Activated CD4-positive, alpha-beta memory T cell treated with anti-CD3 and anti-CD28 coated beads, Interleukin-2, amount 10 ng/mL, durations not matched to agents 7 days and 5 days (primary cell): ENCODE results near the gene SMYD4. TPM values are rescaled to one million over a fixed set of nuclear protein-coding genes. Genes with fewer than 3 reads are reported as not detected.
"Not testable (repeated sequence)": the region's sequence is repeated elsewhere in the genome, so short reads cannot be mapped to it uniquely, and the experiment has no call there.

Experiments used
- CTCF ChIA-PET: fragments of 350-600 bp; sonication (Branson Sonifier 250); formaldehyde crosslinking; loops from one replicate; lab custom pipeline; 2021; ENCODE audit warnings: antibody characterized with exemption, inconsistent platforms; lab: Charles Lee
- POLR2A ChIA-PET: fragments of 350-600 bp; sonication (Branson Sonifier 250); formaldehyde crosslinking; loops from one replicate; lab custom pipeline; 2021; ENCODE audit warnings: antibody characterized with exemption; lab: Charles Lee
- DNase-seq: peaks from one replicate; pipeline ENCODE4 v3.0.0-alpha.2; 2020
- H3K27ac Mint-ChIP-seq: one replicate; pipeline ENCODE4 v1.8.0; 2021; ENCODE audit warnings: mild to moderate bottlenecking, mixed read lengths
- H3K27me3 Mint-ChIP-seq: one replicate; pipeline ENCODE4 v1.8.0; 2021; ENCODE audit warnings: mixed read lengths
- H3K36me3 Mint-ChIP-seq: one replicate; pipeline ENCODE4 v1.8.0; 2021; ENCODE audit warnings: low read depth, mixed read lengths
- H3K4me1 Mint-ChIP-seq: one replicate; pipeline ENCODE4 v1.8.0; 2021; ENCODE audit warnings: mixed read lengths
- H3K4me3 Mint-ChIP-seq: one replicate; pipeline ENCODE4 v1.8.0; 2021; ENCODE audit warnings: mild to moderate bottlenecking, mixed read lengths
- H3K9me3 Mint-ChIP-seq: one replicate; pipeline ENCODE4 v1.8.0; 2021; ENCODE audit warnings: mixed read lengths
- total RNA-seq, 2 experiments: library from RNA; stranded (reverse); gene quantifications; one replicate each; pipeline ENCODE4 v1.2.3, GENCODE V29; 2021

Gene SMYD4
- total RNA-seq, 2 experiments from 2014 or later = 27.4 to 29.3 TPM

GRCh38 chr17:1861391-1862010 lies 31.8 kb upstream of the SMYD4 start:
- no peaks in the 10 kb centered on the region for H3K27me3 Mint-ChIP-seq
- ChIA-PET POLR2A (interaction anchor here (0.9 to 1.1 kb wide), 2 partner anchors 9 to 32 kb away, joined by 3 read pairs; partner anchors contain the start of genes RPA1 and SMYD4), CTCF (interaction anchor here (0.6 to 1.1 kb wide), 2 partner anchors 139 to 178 kb away, joined by 4 to 7 read pairs; no protein-coding TSS in a partner anchor)
- no peak overlapping the region for H3K4me3 Mint-ChIP-seq
- no peak overlapping the region for H3K27ac Mint-ChIP-seq
- H3K9me3 Mint-ChIP-seq = no peaks in the 10 kb centered on the region
- peaks cover 31% of the 10 kb centered on the region for H3K36me3 Mint-ChIP-seq
- DNase-seq = no peak
- peaks cover 5% of the 10 kb centered on the region for H3K4me1 Mint-ChIP-seq

- POLR2A ChIA-PET = interaction anchor here (0.8 to 1.1 kb wide), 2 partner anchors 10 to 145 kb away, joined by 3 read pairs; no protein-coding TSS in a partner anchor
- peaks cover 31% of the 10 kb centered on the region for H3K36me3 Mint-ChIP-seq
- no peaks in the 10 kb centered on the region for H3K9me3 Mint-ChIP-seq
- no peak overlapping the region for H3K27ac Mint-ChIP-seq
- CTCF ChIA-PET = no interaction called here
- no peak for DNase-seq
- no peaks in the 10 kb centered on the region for H3K27me3 Mint-ChIP-seq
- H3K4me1 Mint-ChIP-seq = peaks cover 5% of the 10 kb centered on the region
- no peak overlapping the region for H3K4me3 Mint-ChIP-seq
Observed at GRCh38 chr17:1860978-1861377, 31.3 kb upstream of the SMYD4 start.

- DNase-seq, H3K9me3 Mint-ChIP-seq, H3K4me1 Mint-ChIP-seq, H3K27ac Mint-ChIP-seq, H3K27me3 Mint-ChIP-seq, H3K4me3 Mint-ChIP-seq, POLR2A ChIA-PET: not testable (repeated sequence)
- CTCF ChIA-PET = interaction anchor here (0.8 to 1.4 kb wide), 2 partner anchors 140 to 188 kb away, joined by 3 to 4 read pairs; no protein-coding TSS in a partner anchor
- H3K36me3 Mint-ChIP-seq = peaks cover 61% of the 10 kb centered on the region
Observed at GRCh38 chr17:1856462-1856861, 26.8 kb upstream of the SMYD4 start.

GRCh38 chr17:1853698-1854097 lies 24.0 kb upstream of the SMYD4 start:
- ChIA-PET POLR2A (interaction anchor here (1.4 kb wide), 1 partner anchor 11 kb away, joined by 3 read pairs; no protein-coding TSS in a partner anchor), CTCF (no interaction called here)
- no peak for DNase-seq
- Mint-ChIP-seq H3K27ac (no peak overlapping the region), H3K27me3 (no peaks in the 10 kb centered on the region), H3K9me3 (no peaks in the 10 kb centered on the region), H3K36me3 (peaks cover 51% of the 10 kb centered on the region), H3K4me1 (peaks cover 8% of the 10 kb centered on the region), H3K4me3 (no peak overlapping the region)

- no peak overlapping the region for H3K4me3 Mint-ChIP-seq
- H3K36me3 Mint-ChIP-seq = peaks cover 55% of the 10 kb centered on the region
- no peak for DNase-seq
- no peak overlapping the region for H3K27ac Mint-ChIP-seq
- H3K27me3 Mint-ChIP-seq = no peaks in the 10 kb centered on the region
- ChIA-PET CTCF (no interaction called here), POLR2A (interaction anchor here (1.4 kb wide), 1 partner anchor 9 kb away, joined by 3 read pairs; no protein-coding TSS in a partner anchor)
- H3K9me3 Mint-ChIP-seq = no peaks in the 10 kb centered on the region
- peaks cover 8% of the 10 kb centered on the region for H3K4me1 Mint-ChIP-seq
Observed at GRCh38 chr17:1852327-1852726, 22.6 kb upstream of the SMYD4 start.

GRCh38 chr17:1847191-1847590 lies 17.5 kb upstream of the SMYD4 start:
- Mint-ChIP-seq H3K36me3 (peaks cover 60% of the 10 kb centered on the region), H3K4me1 (peaks cover 7% of the 10 kb centered on the region), H3K27me3 (no peaks in the 10 kb centered on the region), H3K27ac (no peak overlapping the region), H3K4me3 (no peak overlapping the region), H3K9me3 (no peaks in the 10 kb centered on the region)
- POLR2A ChIA-PET = no interaction called here
- CTCF ChIA-PET = no interaction called here
- no peak for DNase-seq

- Mint-ChIP-seq H3K36me3 (peaks cover 49% of the 10 kb centered on the region), H3K27ac (no peak overlapping the region), H3K4me1 (peaks cover 6% of the 10 kb centered on the region), H3K9me3 (no peaks in the 10 kb centered on the region), H3K4me3 (no peak overlapping the region), H3K27me3 (no peaks in the 10 kb centered on the region)
- ChIA-PET POLR2A (interaction anchor here (0.7 kb wide), 1 partner anchor 15 kb away, joined by 3 read pairs; no protein-coding TSS in a partner anchor), CTCF (interaction anchor here (0.6 to 0.8 kb wide), 2 partner anchors 123 to 125 kb away, joined by 3 to 4 read pairs; no protein-coding TSS in a partner anchor)
- no peak for DNase-seq
Observed at GRCh38 chr17:1843947-1844346, 14.2 kb upstream of the SMYD4 start.

GRCh38 chr17:1839516-1839915 lies 9.8 kb upstream of the SMYD4 start:
- CTCF ChIA-PET = interaction anchor here (0.6 to 1.9 kb wide), 4 partner anchors 16 to 190 kb away, joined by 3 to 10 read pairs (median 4); partner anchors contain the start of gene RILP
- Mint-ChIP-seq H3K4me3 (no peak overlapping the region), H3K36me3 (peaks cover 44% of the 10 kb centered on the region), H3K9me3 (no peaks in the 10 kb centered on the region), H3K27me3 (no peaks in the 10 kb centered on the region), H3K27ac (no peak overlapping the region), H3K4me1 (peaks cover 19% of the 10 kb centered on the region)
- POLR2A ChIA-PET = interaction anchor here (1.0 kb wide), 1 partner anchor 10 kb away, joined by 3 read pairs; the partner anchor contains the start of genes RPA1 and SMYD4
- no peak for DNase-seq

- POLR2A ChIA-PET = interaction anchor here (0.7 to 2.7 kb wide), 8 partner anchors 9 to 118 kb away, joined by 3 to 10 read pairs (median 5); no protein-coding TSS in a partner anchor
- peak overlapping the region; percentile 31 for H3K27ac Mint-ChIP-seq
- H3K4me1 Mint-ChIP-seq = peaks cover 49% of the 10 kb centered on the region
- CTCF ChIA-PET = interaction anchor here (0.8 to 1.7 kb wide), 3 partner anchors 24 to 113 kb away, joined by 3 to 7 read pairs (median 4); no protein-coding TSS in a partner anchor
- H3K9me3 Mint-ChIP-seq = no peaks in the 10 kb centered on the region
- no peaks in the 10 kb centered on the region for H3K27me3 Mint-ChIP-seq
- H3K36me3 Mint-ChIP-seq = peaks cover 47% of the 10 kb centered on the region
- no peak overlapping the region for H3K4me3 Mint-ChIP-seq
- peak; percentile 41 for DNase-seq
Observed at GRCh38 chr17:1834380-1835149, 4.9 kb upstream of the SMYD4 start.

GRCh38 chr17:1830288-1830687 lies 586 bp upstream of the SMYD4 start:
- no peaks in the 10 kb centered on the region for H3K9me3 Mint-ChIP-seq
- CTCF ChIA-PET = interaction anchor here (0.7 to 1.5 kb wide), 4 partner anchors 35 to 1418 kb away, joined by 3 to 5 read pairs (median 3); partner anchors contain the start of gene WDR81
- peaks cover 66% of the 10 kb centered on the region for H3K4me1 Mint-ChIP-seq

GRCh38 chr17:1829216-1829591 lies 498 bp downstream of the SMYD4 start:
- Mint-ChIP-seq H3K9me3 (no peaks in the 10 kb centered on the region), H3K36me3 (peaks cover 49% of the 10 kb centered on the region), H3K4me3 (peak overlapping the region; percentile 96), H3K27me3 (no peaks in the 10 kb centered on the region), H3K27ac (peak overlapping the region; percentile 63), H3K4me1 (peaks cover 67% of the 10 kb centered on the region)
- DNase-seq = no peak
- ChIA-PET CTCF (interaction anchor here (0.6 to 1.5 kb wide), 4 partner anchors 36 to 520 kb away, joined by 3 to 5 read pairs (median 3); partner anchors contain the start of gene WDR81), POLR2A (interaction anchor here (0.5 to 3.1 kb wide), 23 partner anchors 8 to 507 kb away, joined by 3 to 46 read pairs (median 5); partner anchors contain the start of genes INPP5K, RILP, TSR1 and WDR81)

More at GRCh38 chr17:1830288-1830687, 586 bp upstream of the SMYD4 start:
- DNase-seq = peak; percentile 26
- Mint-ChIP-seq H3K36me3 (peaks cover 50% of the 10 kb centered on the region), H3K27me3 (no peaks in the 10 kb centered on the region), H3K27ac (peak overlapping the region; percentile 84), H3K4me3 (peak overlapping the region; percentile 96)
- POLR2A ChIA-PET = interaction anchor here (0.8 to 3.1 kb wide), 14 partner anchors 9 to 146 kb away, joined by 3 to 46 read pairs (median 6); partner anchors contain the start of gene WDR81

GRCh38 chr17:1820528-1821252 lies 9.0 kb downstream of the SMYD4 start:
- Mint-ChIP-seq H3K36me3 (peaks cover 43% of the 10 kb centered on the region), H3K27me3 (no peaks in the 10 kb centered on the region), H3K9me3 (no peaks in the 10 kb centered on the region), H3K4me1 (peaks cover 26% of the 10 kb centered on the region), H3K27ac (no peak overlapping the region), H3K4me3 (no peak overlapping the region)
- no peak for DNase-seq
- ChIA-PET POLR2A (interaction anchor here (1.6 kb wide), 1 partner anchor 9 kb away, joined by 5 read pairs; the partner anchor contains the start of genes RPA1 and SMYD4), CTCF (no interaction called here)
